Hepatocyte (in vitro differentiated cells): ENCODE results near the gene TMEM35B. TPM values are rescaled to one million over a fixed set of nuclear protein-coding genes. Genes with fewer than 3 reads are reported as not detected.

ENCODE experiments used
- DNase-seq: peaks from one replicate; pipeline ENCODE4 v3.0.0-alpha.2; 2016; ENCODE audit warnings: low spot score
- H2AFZ ChIP-seq: fragments of 200-600 bp; sonication (generic); 2 replicates; pipeline ENCODE4 v1.6.0; 2016; ENCODE audit warnings: antibody characterized with exemption, mild to moderate bottlenecking
- H3K27ac ChIP-seq: fragments of 200-600 bp; sonication (generic); 2 replicates; pipeline ENCODE4 v1.5.1; 2016; ENCODE audit warnings: mild to moderate bottlenecking
- H3K27me3 ChIP-seq: fragments of 200-600 bp; sonication (generic); 2 replicates; pipeline ENCODE4 v1.6.1; 2016
- H3K36me3 ChIP-seq: fragments of 200-600 bp; sonication (generic); replicated peaks from 2 replicates; pipeline ENCODE4 v1.5.1; 2016; ENCODE audit warnings: low read depth; ENCODE audit not compliant: insufficient read depth
- H3K4me1 ChIP-seq: fragments of 200-600 bp; sonication (generic); 2 replicates; pipeline ENCODE4 v1.5.1; 2016; ENCODE audit warnings: mild to moderate bottlenecking, moderate library complexity; ENCODE audit not compliant: insufficient read depth
- H3K4me2 ChIP-seq: fragments of 200-600 bp; sonication (generic); 2 replicates; pipeline ENCODE4 v1.6.0; 2016
- H3K4me3 ChIP-seq: fragments of 200-600 bp; sonication (generic); 2 replicates; pipeline ENCODE4 v1.5.1; 2016; ENCODE audit warnings: mild to moderate bottlenecking
- H3K79me2 ChIP-seq: fragments of 200-600 bp; sonication (generic); 2 replicates; pipeline ENCODE4 v1.6.0; 2017; ENCODE audit warnings: mild to moderate bottlenecking
- H3K9me2 ChIP-seq: fragments of 200-600 bp; sonication (generic); replicated peaks from 2 replicates; pipeline ENCODE4 v1.6.0; 2017; ENCODE audit warnings: mild to moderate bottlenecking; ENCODE audit not compliant: insufficient read depth
- H3K9me3 ChIP-seq: fragments of 200-600 bp; sonication (generic); 2 replicates; pipeline ENCODE4 v1.5.1; 2016; ENCODE audit warnings: low read depth, mild to moderate bottlenecking
- H4K20me1 ChIP-seq: fragments of 200-600 bp; sonication (generic); 2 replicates; pipeline ENCODE4 v1.6.0; 2016; ENCODE audit warnings: mild to moderate bottlenecking; ENCODE audit not compliant: insufficient read depth, poor library complexity, severe bottlenecking
- CTCF ChIP-seq: fragments of 200-600 bp; sonication (generic); IDR thresholded peaks from 2 replicates; pipeline ENCODE4 v1.5.1; 2016; ENCODE audit warnings: antibody characterized with exemption, mild to moderate bottlenecking; ENCODE audit not compliant: poor library complexity
- EZH2 ChIP-seq: fragments of 200-600 bp; sonication (generic); IDR thresholded peaks from 2 replicates; pipeline ENCODE4 v1.6.1; 2016; ENCODE audit warnings: antibody characterized with exemption, mild to moderate bottlenecking, borderline replicate concordance
- EZH2phosphoT487 ChIP-seq: fragments of 200-600 bp; sonication (generic); IDR thresholded peaks from one replicate; pipeline ENCODE4 v1.6.1; 2018; ENCODE audit warnings: antibody characterized with exemption, mild to moderate bottlenecking, low read depth, moderate library complexity; ENCODE audit not compliant: unreplicated experiment, severe bottlenecking
- WGBS: methylation state at CpG from one replicate; pipeline ENCODE4 v1.1.6; 2016; ENCODE audit warnings: low lambda C conversion rate; ENCODE audit errors: missing lambda C conversion rate; 5-methylcytosine and 5-hydroxymethylcytosine counted together
- polyA plus RNA-seq: library from polyadenylated mRNA; unstranded; fragments of >200 nt; fragmentation: Nextera tagmentation; extraction: Ambion mirVana; gene quantifications from 2 replicates; pipeline ENCODE4 v1.2.1, GENCODE V29; 2016
- total RNA-seq: library from RNA; depleted of rRNA; stranded (reverse); fragments of >200 nt; gene quantifications from 2 replicates; pipeline ENCODE4 v1.2.3, GENCODE V29; 2014

TMEM35B gene
- total and polyA plus RNA-seq, 2 experiments from 2014 or later, result 37.5 to 51.8 TPM

- DNase-seq, result no peak
- 97% methylated on average over 2 of the region's 2 CpGs for WGBS
Observed at GRCh38 chr1:34980715-34981114, 4.4 kb downstream of the TMEM35B start.

GRCh38 chr1:34978921-34979320 is 6.2 kb downstream of the TMEM35B start:
- Histone ChIP-seq H3K4me2 (no peak overlapping the region), H3K4me1 (peaks cover 4% of the 10 kb centered on the region), H3K9me3 (no peaks in the 10 kb centered on the region), H3K36me3 (peaks cover 2% of the 10 kb centered on the region), H3K27me3 (no peaks in the 10 kb centered on the region), H3K4me3 (no peak overlapping the region), H3K27ac (no peak overlapping the region), H3K79me2 (peaks cover 14% of the 10 kb centered on the region), H3K9me2 (no peaks in the 10 kb centered on the region), H4K20me1 (no peaks in the 10 kb centered on the region), H2AFZ (no peak overlapping the region)
- TF ChIP-seq CTCF (no peak), EZH2phosphoT487 (no peak), EZH2 (no peak)
- DNase-seq, result no peak
- WGBS, result 75% methylated on average over 6 of the region's 6 CpGs

More at GRCh38 chr1:34980715-34981114, 4.4 kb downstream of the TMEM35B start:
- TF ChIP-seq EZH2phosphoT487 (no peak), EZH2 (no peak), CTCF (no peak)
- peaks cover 13% of the 10 kb centered on the region for H3K4me1 ChIP-seq
- no peak overlapping the region for H3K4me3 ChIP-seq
- H3K27me3 ChIP-seq, result no peaks in the 10 kb centered on the region
- H3K4me2 ChIP-seq, result no peak overlapping the region
- H3K27ac ChIP-seq, result no peak overlapping the region
- H2AFZ ChIP-seq, result no peak overlapping the region
- H3K9me3 ChIP-seq, result no peaks in the 10 kb centered on the region
- H3K79me2 ChIP-seq, result peaks cover 16% of the 10 kb centered on the region
- H3K9me2 ChIP-seq, result no peaks in the 10 kb centered on the region
- H4K20me1 ChIP-seq, result no peaks in the 10 kb centered on the region
- peaks cover 2% of the 10 kb centered on the region for H3K36me3 ChIP-seq

- Histone ChIP-seq H3K79me2 (peaks cover 5% of the 10 kb centered on the region), H3K27me3 (no peaks in the 10 kb centered on the region), H4K20me1 (no peaks in the 10 kb centered on the region), H3K4me1 (no peaks in the 10 kb centered on the region), H3K36me3 (peaks cover 2% of the 10 kb centered on the region), H2AFZ (no peak overlapping the region), H3K9me3 (no peaks in the 10 kb centered on the region), H3K9me2 (no peaks in the 10 kb centered on the region), H3K4me3 (no peak overlapping the region), H3K4me2 (no peak overlapping the region), H3K27ac (no peak overlapping the region)
- no peak for TF ChIP-seq EZH2phosphoT487
- TF ChIP-seq CTCF, result no peak
- no peak for TF ChIP-seq EZH2
- WGBS, result 86% methylated on average over 2 of the region's 2 CpGs
- DNase-seq, result no peak
Observed at GRCh38 chr1:34977858-34978257, 7.3 kb downstream of the TMEM35B start.

- Histone ChIP-seq H4K20me1 (no peaks in the 10 kb centered on the region), H2AFZ (no peak overlapping the region), H3K27me3 (no peaks in the 10 kb centered on the region), H3K9me3 (no peaks in the 10 kb centered on the region), H3K4me2 (no peak overlapping the region), H3K79me2 (peaks cover 4% of the 10 kb centered on the region), H3K27ac (no peak overlapping the region), H3K36me3 (peaks cover 2% of the 10 kb centered on the region), H3K9me2 (no peaks in the 10 kb centered on the region), H3K4me1 (no peaks in the 10 kb centered on the region), H3K4me3 (no peak overlapping the region)
- over 99% methylated on average over 13 of the region's 13 CpGs for WGBS
- no peak for TF ChIP-seq EZH2
- TF ChIP-seq EZH2phosphoT487, result no peak
- no peak for TF ChIP-seq CTCF
- no peak for DNase-seq
Observed at GRCh38 chr1:34977210-34977471, 8.0 kb downstream of the TMEM35B start.
